ENCODE measurements around the gene PITX3. TPM values are rescaled to one million over a fixed set of nuclear protein-coding genes. Genes with fewer than 3 reads are reported as not detected.

Gene PITX3
- total and polyA plus RNA-seq, 4 donors: not detected

GRCh38 chr10:102202386-102202785, 38.9 kb downstream of the PITX3 start (continued):
- no peak for TF ChIP-seq FOXA2 (IDR thresholded peaks at IDR 0.05)
- no peak for TF ChIP-seq TAF1 (conservative IDR thresholded peaks at IDR 0.05)
- TF ChIP-seq RAD21 (IDR thresholded peaks at IDR 0.05): no peak
- no peak for TF ChIP-seq CTCF (IDR thresholded peaks at IDR 0.05; ENCODE audit: low read depth, low read length, missing input control)
- no peak for TF ChIP-seq NR2F2 (IDR thresholded peaks at IDR 0.05)

- no peak for DNase-seq (ENCODE audit: low spot score)
- no peak overlapping the region for H3K4me3 ChIP-seq (ENCODE audit: low read depth in 1 of 3, low read length in 3 of 3)
- H3K27ac ChIP-seq (ENCODE audit: low read depth in 1 of 2, low read length in 2 of 2): no peak overlapping the region
- TF ChIP-seq EGR1 (IDR thresholded peaks at IDR 0.05; ENCODE audit: low read depth in 2 of 2) (no peak), ATF3 (IDR thresholded peaks at IDR 0.05) (no peak)
- H3K9me3 ChIP-seq (ENCODE audit: control insufficient read depth in 4 of 4, low read length in 3 of 4): peaks cover 0 to 7% (median 2%) of the 10 kb centered on the region in 4 donors
- no peak overlapping the region for H3K9ac ChIP-seq (ENCODE audit: low read depth in 1 of 2, low read length in 2 of 2)
- 92% methylated on average over 34 of the region's 34 CpGs for WGBS
- no peaks in the 10 kb centered on the region for H3K27me3 ChIP-seq (ENCODE audit: control insufficient read depth in 4 of 4, insufficient read depth in 4 of 4, low read length in 3 of 4)
- no peaks in the 10 kb centered on the region for H3K36me3 ChIP-seq (ENCODE audit: control insufficient read depth in 4 of 4, insufficient read depth in 3 of 4, low read depth in 1 of 4, low read length in 3 of 4)
- H3K4me1 ChIP-seq (ENCODE audit: control insufficient read depth in 4 of 4, insufficient read depth in 4 of 4, low read length in 3 of 4): no peaks in the 10 kb centered on the region
Measured at GRCh38 chr10:102200751-102201640, 40.3 kb downstream of the PITX3 start.

GRCh38 chr10:102198027-102198426, 43.3 kb downstream of the PITX3 start:
- H3K27me3 ChIP-seq (ENCODE audit: control insufficient read depth in 4 of 4, insufficient read depth in 4 of 4, low read length in 3 of 4): no peaks in the 10 kb centered on the region
- H3K4me1 ChIP-seq (ENCODE audit: control insufficient read depth in 4 of 4, insufficient read depth in 4 of 4, low read length in 3 of 4): no peaks in the 10 kb centered on the region
- no peak overlapping the region for H3K4me3 ChIP-seq (ENCODE audit: low read depth in 1 of 3, low read length in 3 of 3)
- no peak overlapping the region for H3K9ac ChIP-seq (ENCODE audit: low read depth in 1 of 2, low read length in 2 of 2)
- no peak for DNase-seq (ENCODE audit: low spot score)
- whole genome bisulfite sequencing: 62% methylated on average over 2 of the region's 2 CpGs
- H3K36me3 ChIP-seq (ENCODE audit: control insufficient read depth in 4 of 4, insufficient read depth in 3 of 4, low read depth in 1 of 4, low read length in 3 of 4): no peaks in the 10 kb centered on the region
- no peaks in the 10 kb centered on the region for H3K9me3 ChIP-seq (ENCODE audit: control insufficient read depth in 4 of 4, low read length in 3 of 4)
- no peak overlapping the region for H3K27ac ChIP-seq (ENCODE audit: low read depth in 1 of 2, low read length in 2 of 2)
- TF ChIP-seq RAD21 (IDR thresholded peaks at IDR 0.05) (no peak), ZBTB33 (IDR thresholded peaks at IDR 0.05) (no peak), ATF3 (IDR thresholded peaks at IDR 0.05) (no peak), REST (IDR thresholded peaks at IDR 0.05) (no peak), RXRA (IDR thresholded peaks at IDR 0.05) (no peak), SP1 (IDR thresholded peaks at IDR 0.05) (no peak), GABPA (IDR thresholded peaks at IDR 0.05 in 1 of 2, conservative IDR thresholded peaks at IDR 0.05 in 1 of 2) (no peak), FOXA2 (IDR thresholded peaks at IDR 0.05) (no peak)

All from liver (tissue), 9 donors.